Thyroid gland (tissue), 4 donors: Measurements from ENCODE around the gene LPA.

Source experiments
- POLR2A ChIP-seq, 2 donors: fragments of 450-650 bp; IDR thresholded peaks; one replicate each; pipeline ENCODE4 v1.6.1; 2017; ENCODE audit warnings: antibody characterized with exemption in 2 of 2, mild to moderate bottlenecking in 2 of 2, moderate library complexity in 1 of 2
- TF ChIP-seq, protein P1 (sequence below), 6 experiments: fragments of 200-600 bp in 3 of 6; fragments of 450-650 bp in 3 of 6; sonication (generic) in 3 of 6; IDR thresholded peaks; one replicate each; pipeline ENCODE4 v1.5.1; 2016 to 2019; ENCODE audit warnings: antibody characterized with exemption in 6 of 6, mild to moderate bottlenecking in 2 of 6, inconsistent platforms in 1 of 6, moderate library complexity in 1 of 6

DNA sequence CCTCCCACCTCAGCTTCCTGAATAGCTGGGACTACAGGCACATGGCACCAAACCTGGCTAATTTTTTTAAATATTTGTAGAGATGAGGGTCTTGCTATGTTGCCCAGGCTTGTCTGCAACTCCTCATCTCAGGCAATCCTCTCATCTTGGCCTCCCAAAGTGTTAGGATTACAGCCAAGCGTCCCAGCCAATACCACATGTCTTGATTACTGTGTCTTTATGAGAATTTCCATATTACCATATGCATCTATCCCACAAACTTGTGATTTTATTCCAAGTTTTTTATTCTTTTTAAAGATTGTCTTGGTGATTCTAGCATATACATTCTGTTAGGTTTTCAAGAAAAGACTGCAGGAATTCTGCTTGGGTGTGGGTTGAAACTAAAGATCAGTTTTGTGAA, 82.7 kb downstream of the LPA start:
- TF ChIP-seq, protein P1, sequence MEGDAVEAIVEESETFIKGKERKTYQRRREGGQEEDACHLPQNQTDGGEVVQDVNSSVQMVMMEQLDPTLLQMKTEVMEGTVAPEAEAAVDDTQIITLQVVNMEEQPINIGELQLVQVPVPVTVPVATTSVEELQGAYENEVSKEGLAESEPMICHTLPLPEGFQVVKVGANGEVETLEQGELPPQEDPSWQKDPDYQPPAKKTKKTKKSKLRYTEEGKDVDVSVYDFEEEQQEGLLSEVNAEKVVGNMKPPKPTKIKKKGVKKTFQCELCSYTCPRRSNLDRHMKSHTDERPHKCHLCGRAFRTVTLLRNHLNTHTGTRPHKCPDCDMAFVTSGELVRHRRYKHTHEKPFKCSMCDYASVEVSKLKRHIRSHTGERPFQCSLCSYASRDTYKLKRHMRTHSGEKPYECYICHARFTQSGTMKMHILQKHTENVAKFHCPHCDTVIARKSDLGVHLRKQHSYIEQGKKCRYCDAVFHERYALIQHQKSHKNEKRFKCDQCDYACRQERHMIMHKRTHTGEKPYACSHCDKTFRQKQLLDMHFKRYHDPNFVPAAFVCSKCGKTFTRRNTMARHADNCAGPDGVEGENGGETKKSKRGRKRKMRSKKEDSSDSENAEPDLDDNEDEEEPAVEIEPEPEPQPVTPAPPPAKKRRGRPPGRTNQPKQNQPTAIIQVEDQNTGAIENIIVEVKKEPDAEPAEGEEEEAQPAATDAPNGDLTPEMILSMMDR (IDR thresholded peaks at IDR 0.05) = no peak
- no peak for TF ChIP-seq POLR2A (IDR thresholded peaks at IDR 0.05)
